HEK293T (cell line): Measurements from ENCODE around the gene MPZL1.

Experiments
- ARNT ChIP-seq: fragments of 450-650 bp; IDR thresholded peaks from 2 replicates; pipeline ENCODE4 v1.6.1; 2017; ENCODE audit warnings: mild to moderate bottlenecking
- BHLHE40 ChIP-seq: fragments of 450-650 bp; IDR thresholded peaks from 2 replicates; pipeline ENCODE4 v1.6.1; 2016; ENCODE audit warnings: mild to moderate bottlenecking, moderate library complexity, borderline replicate concordance
- FOXA1 ChIP-seq: fragments of 450-650 bp; IDR thresholded peaks from 2 replicates; pipeline ENCODE4 v1.6.1; 2016; ENCODE audit warnings: mild to moderate bottlenecking
- FOXK2 ChIP-seq: fragments of 450-650 bp; IDR thresholded peaks from 2 replicates; pipeline ENCODE4 v1.6.1; 2016; ENCODE audit warnings: mild to moderate bottlenecking
- FOXM1 ChIP-seq: fragments of 450-650 bp; IDR thresholded peaks from 2 replicates; pipeline ENCODE4 v1.6.1; 2017; ENCODE audit warnings: mild to moderate bottlenecking, borderline replicate concordance
- NFRKB ChIP-seq: fragments of 450-650 bp; IDR thresholded peaks from 2 replicates; pipeline ENCODE4 v1.6.1; 2016; ENCODE audit warnings: mild to moderate bottlenecking, moderate library complexity
- SP1 ChIP-seq: fragments of 450-650 bp; IDR thresholded peaks from 2 replicates; pipeline ENCODE4 v1.6.1; 2017
- SUZ12 ChIP-seq: fragments of 450-650 bp; IDR thresholded peaks from 2 replicates; pipeline ENCODE4 v1.6.1; 2016; ENCODE audit warnings: mild to moderate bottlenecking
- TARDBP ChIP-seq: fragments of 450-650 bp; IDR thresholded peaks from 2 replicates; pipeline ENCODE4 v1.6.1; 2016
- ZNF384 ChIP-seq: fragments of 450-650 bp; IDR thresholded peaks from 2 replicates; pipeline ENCODE4 v1.6.1; 2016
- TF ChIP-seq, protein P1 (sequence below): fragments of 450-650 bp; IDR thresholded peaks from 2 replicates; pipeline ENCODE4 v1.6.1; 2016

GRCh38 chr1:167706931-167707877 is 14.6 kb upstream of the MPZL1 start:
- no peak for TF ChIP-seq SP1
- no peak for TF ChIP-seq TARDBP
- no peak for TF ChIP-seq FOXM1
- TF ChIP-seq, protein P1, sequence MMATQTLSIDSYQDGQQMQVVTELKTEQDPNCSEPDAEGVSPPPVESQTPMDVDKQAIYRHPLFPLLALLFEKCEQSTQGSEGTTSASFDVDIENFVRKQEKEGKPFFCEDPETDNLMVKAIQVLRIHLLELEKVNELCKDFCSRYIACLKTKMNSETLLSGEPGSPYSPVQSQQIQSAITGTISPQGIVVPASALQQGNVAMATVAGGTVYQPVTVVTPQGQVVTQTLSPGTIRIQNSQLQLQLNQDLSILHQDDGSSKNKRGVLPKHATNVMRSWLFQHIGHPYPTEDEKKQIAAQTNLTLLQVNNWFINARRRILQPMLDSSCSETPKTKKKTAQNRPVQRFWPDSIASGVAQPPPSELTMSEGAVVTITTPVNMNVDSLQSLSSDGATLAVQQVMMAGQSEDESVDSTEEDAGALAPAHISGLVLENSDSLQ: no peak
- TF ChIP-seq ZNF384: no peak
- TF ChIP-seq FOXA1: no peak
- TF ChIP-seq BHLHE40: no peak
- no peak for TF ChIP-seq FOXK2
- no peak for TF ChIP-seq NFRKB
- no peak for TF ChIP-seq SUZ12
- TF ChIP-seq ARNT: no peak
